Muscle layer of duodenum (tissue), 2 donors: Measurements from ENCODE around the gene OR2A1.
"Not testable (repeated sequence)": the region's sequence is repeated elsewhere in the genome, so short reads cannot be mapped to it uniquely, and the experiment has no call there.

Experiments used
- H3K27ac ChIP-seq: one replicate; pipeline ENCODE4 v1.7.0; 2013; ENCODE audit warnings: mild to moderate bottlenecking, low read length
- H3K27me3 ChIP-seq: one replicate; pipeline ENCODE4 v1.7.0; 2013; ENCODE audit warnings: low read depth, mild to moderate bottlenecking, control low read depth, low read length
- H3K36me3 ChIP-seq, 2 donors: one replicate each; pipeline ENCODE4 v1.7.0; 2013; ENCODE audit warnings: low read length in 2 of 2, control low read depth in 1 of 2, mild to moderate bottlenecking in 1 of 2; ENCODE audit not compliant: insufficient read depth in 2 of 2, control insufficient read depth in 1 of 2
- H3K4me1 ChIP-seq, 2 donors: one replicate each; pipeline ENCODE4 v1.7.0; 2013; ENCODE audit warnings: low read length in 2 of 2, mild to moderate bottlenecking in 2 of 2, control low read depth in 1 of 2, moderate library complexity in 1 of 2; ENCODE audit not compliant: insufficient read depth in 2 of 2, control insufficient read depth in 1 of 2
- H3K4me3 ChIP-seq, 2 donors: one replicate each; pipeline ENCODE4 v1.7.0; 2013; ENCODE audit warnings: low read length in 2 of 2, low read depth in 1 of 2, mild to moderate bottlenecking in 1 of 2
- H3K9me3 ChIP-seq, 2 donors: one replicate each; pipeline ENCODE4 v1.7.0; 2013; ENCODE audit warnings: low read length in 2 of 2, control low read depth in 1 of 2, mild to moderate bottlenecking in 1 of 2; ENCODE audit not compliant: control insufficient read depth in 1 of 2
- donor health status: healthy.

Gene OR2A1

GRCh38 chr7:144331221-144331995, 19.2 kb downstream of the OR2A1 start:
- H3K9me3 ChIP-seq, H3K4me3 ChIP-seq, H3K27ac ChIP-seq, H3K27me3 ChIP-seq, H3K4me1 ChIP-seq, H3K36me3 ChIP-seq: not testable (repeated sequence)

- H3K9me3 ChIP-seq, H3K4me1 ChIP-seq, H3K36me3 ChIP-seq, H3K4me3 ChIP-seq, H3K27me3 ChIP-seq, H3K27ac ChIP-seq: not testable (repeated sequence)
Observed at GRCh38 chr7:144331996-144332288, 19.7 kb downstream of the OR2A1 start.

GRCh38 chr7:144348625-144349024, 36.4 kb downstream of the OR2A1 start:
- H3K9me3 ChIP-seq, H3K27ac ChIP-seq, H3K4me3 ChIP-seq, H3K27me3 ChIP-seq, H3K4me1 ChIP-seq, H3K36me3 ChIP-seq: not testable (repeated sequence)

GRCh38 chr7:144351667-144352066, 39.4 kb downstream of the OR2A1 start:
- not testable (repeated sequence) for H3K27me3 ChIP-seq, H3K4me3 ChIP-seq, H3K9me3 ChIP-seq, H3K27ac ChIP-seq, H3K4me1 ChIP-seq, H3K36me3 ChIP-seq

GRCh38 chr7:144355176-144355822, 43.1 kb downstream of the OR2A1 start, which contains the start of gene ARHGEF5:
ARHGEF5 (plus strand) TSS chr7:144355402; CDS start chr7:144362670, 7,268 bp downstream.
- H3K27ac ChIP-seq, H3K9me3 ChIP-seq, H3K36me3 ChIP-seq, H3K27me3 ChIP-seq, H3K4me1 ChIP-seq, H3K4me3 ChIP-seq: not testable (repeated sequence)

- H3K4me3 ChIP-seq, H3K27ac ChIP-seq, H3K9me3 ChIP-seq, H3K27me3 ChIP-seq, H3K36me3 ChIP-seq, H3K4me1 ChIP-seq: not testable (repeated sequence)
Observed at GRCh38 chr7:144356185-144356584, 44.0 kb downstream of the OR2A1 start.

- not testable (repeated sequence) for H3K27ac ChIP-seq, H3K27me3 ChIP-seq, H3K36me3 ChIP-seq, H3K9me3 ChIP-seq, H3K4me1 ChIP-seq, H3K4me3 ChIP-seq
Observed at GRCh38 chr7:144356860-144357259, 44.6 kb downstream of the OR2A1 start.

GRCh38 chr7:144362061-144362460, 49.8 kb downstream of the OR2A1 start:
- not testable (repeated sequence) for H3K27me3 ChIP-seq, H3K9me3 ChIP-seq, H3K36me3 ChIP-seq, H3K4me1 ChIP-seq, H3K27ac ChIP-seq, H3K4me3 ChIP-seq

GRCh38 chr7:144365523-144365922, 53.3 kb downstream of the OR2A1 start:
- not testable (repeated sequence) for H3K36me3 ChIP-seq, H3K27ac ChIP-seq, H3K27me3 ChIP-seq, H3K4me1 ChIP-seq, H3K9me3 ChIP-seq, H3K4me3 ChIP-seq

GRCh38 chr7:144367250-144367649, 55.0 kb downstream of the OR2A1 start:
- H3K27me3 ChIP-seq, result not testable (repeated sequence)

GRCh38 chr7:144369221-144369620, 57.0 kb downstream of the OR2A1 start:
- H3K27ac ChIP-seq, H3K4me3 ChIP-seq, H3K4me1 ChIP-seq, H3K36me3 ChIP-seq, H3K27me3 ChIP-seq, H3K9me3 ChIP-seq: not testable (repeated sequence)

More at GRCh38 chr7:144367250-144367649, 55.0 kb downstream of the OR2A1 start:
- not testable (repeated sequence) for H3K9me3 ChIP-seq, H3K27ac ChIP-seq, H3K36me3 ChIP-seq, H3K4me3 ChIP-seq, H3K4me1 ChIP-seq
